Measurements from ENCODE around the gene ARHGEF28.

DNA sequence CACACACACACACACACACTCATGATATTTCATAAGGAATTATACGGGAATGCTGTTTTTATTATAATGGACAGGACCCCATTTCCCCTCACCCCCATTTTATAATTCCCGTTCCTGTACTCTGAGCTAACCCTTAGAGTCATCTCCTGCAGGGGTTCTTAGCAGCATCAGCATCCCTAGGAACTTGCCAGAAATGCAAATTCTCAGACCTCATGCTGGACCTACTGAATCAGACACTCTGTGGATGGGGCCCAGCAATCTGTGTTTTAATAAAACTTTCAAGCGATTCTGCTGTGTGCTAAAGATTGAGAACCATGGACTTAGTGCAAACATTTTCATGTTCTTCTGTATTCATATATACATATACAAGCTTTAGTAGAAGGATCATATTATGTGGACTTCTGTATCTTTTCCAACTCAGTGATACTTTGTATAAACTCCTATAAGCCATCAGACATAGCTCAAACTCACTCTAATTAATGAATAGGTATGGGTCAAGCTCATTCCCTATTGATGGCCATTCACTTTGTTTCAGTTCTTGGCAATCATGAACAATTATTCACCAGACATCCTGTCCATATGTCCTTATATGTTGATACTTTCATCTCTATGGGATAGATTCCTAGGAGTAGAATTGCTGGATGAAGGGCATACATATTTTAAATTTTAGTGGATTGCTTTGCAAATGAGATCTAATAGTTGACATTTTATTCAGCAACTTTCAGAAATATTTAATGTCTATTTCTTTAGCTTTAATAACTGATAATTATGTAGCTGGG, 65.5 kb downstream of the ARHGEF28 start:
- TF ChIP-seq, protein P1, sequence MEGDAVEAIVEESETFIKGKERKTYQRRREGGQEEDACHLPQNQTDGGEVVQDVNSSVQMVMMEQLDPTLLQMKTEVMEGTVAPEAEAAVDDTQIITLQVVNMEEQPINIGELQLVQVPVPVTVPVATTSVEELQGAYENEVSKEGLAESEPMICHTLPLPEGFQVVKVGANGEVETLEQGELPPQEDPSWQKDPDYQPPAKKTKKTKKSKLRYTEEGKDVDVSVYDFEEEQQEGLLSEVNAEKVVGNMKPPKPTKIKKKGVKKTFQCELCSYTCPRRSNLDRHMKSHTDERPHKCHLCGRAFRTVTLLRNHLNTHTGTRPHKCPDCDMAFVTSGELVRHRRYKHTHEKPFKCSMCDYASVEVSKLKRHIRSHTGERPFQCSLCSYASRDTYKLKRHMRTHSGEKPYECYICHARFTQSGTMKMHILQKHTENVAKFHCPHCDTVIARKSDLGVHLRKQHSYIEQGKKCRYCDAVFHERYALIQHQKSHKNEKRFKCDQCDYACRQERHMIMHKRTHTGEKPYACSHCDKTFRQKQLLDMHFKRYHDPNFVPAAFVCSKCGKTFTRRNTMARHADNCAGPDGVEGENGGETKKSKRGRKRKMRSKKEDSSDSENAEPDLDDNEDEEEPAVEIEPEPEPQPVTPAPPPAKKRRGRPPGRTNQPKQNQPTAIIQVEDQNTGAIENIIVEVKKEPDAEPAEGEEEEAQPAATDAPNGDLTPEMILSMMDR (IDR thresholded peaks at IDR 0.05): no peak
- TF ChIP-seq POLR2A (IDR thresholded peaks at IDR 0.05): no peak
